Superior temporal gyrus (tissue), 1 donor: ENCODE results near the gene SENP6.
"Not testable (repeated sequence)": the region's sequence is repeated elsewhere in the genome, so short reads cannot be mapped to it uniquely, and the experiment has no call there.

ENCODE experiments used
- DNase-seq: peaks from one replicate; pipeline ENCODE4 v3.0.0-alpha.2; 2016; ENCODE audit errors: extremely low spot score

The SENP6 gene

DNA sequence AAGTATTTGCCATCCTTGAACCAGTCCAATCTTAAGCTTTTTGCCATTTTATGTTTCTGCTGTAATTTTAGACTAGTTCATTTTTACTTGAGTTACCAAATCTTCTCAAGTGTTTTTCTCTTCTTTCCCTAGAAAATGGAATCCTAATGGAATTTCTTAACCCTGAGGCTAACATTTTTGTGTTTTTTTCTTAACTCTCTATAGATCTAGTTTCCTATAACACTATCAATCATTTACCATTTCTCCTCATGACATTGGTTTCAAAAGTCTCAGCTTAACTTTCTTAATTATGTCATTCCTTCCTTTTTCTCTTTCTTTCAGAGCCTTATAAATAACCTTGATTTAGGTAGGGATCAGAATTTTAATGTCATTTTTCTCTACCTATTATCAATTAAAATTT lies 54.8 kb downstream of the SENP6 start:
- DNase-seq, result no peak

DNA sequence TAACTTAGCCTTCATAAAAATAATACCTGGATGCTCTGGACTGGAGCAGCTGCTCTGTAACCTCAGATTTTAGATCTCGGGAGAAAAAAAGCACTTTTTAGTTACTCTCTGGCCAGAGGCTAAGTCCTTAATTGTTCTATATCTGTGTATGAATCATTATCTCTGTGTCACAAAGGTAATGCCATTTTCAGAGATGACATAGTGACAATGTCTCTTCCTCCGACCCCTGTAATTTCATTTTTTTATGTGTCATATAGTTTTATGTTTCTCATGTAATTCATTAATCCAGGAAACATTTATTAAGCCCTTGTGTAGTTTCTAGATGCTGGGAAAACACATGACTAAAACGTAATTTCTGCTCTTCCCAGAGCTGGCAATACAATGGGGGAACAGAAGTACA lies 55.6 kb downstream of the SENP6 start:
- no peak for DNase-seq

DNA sequence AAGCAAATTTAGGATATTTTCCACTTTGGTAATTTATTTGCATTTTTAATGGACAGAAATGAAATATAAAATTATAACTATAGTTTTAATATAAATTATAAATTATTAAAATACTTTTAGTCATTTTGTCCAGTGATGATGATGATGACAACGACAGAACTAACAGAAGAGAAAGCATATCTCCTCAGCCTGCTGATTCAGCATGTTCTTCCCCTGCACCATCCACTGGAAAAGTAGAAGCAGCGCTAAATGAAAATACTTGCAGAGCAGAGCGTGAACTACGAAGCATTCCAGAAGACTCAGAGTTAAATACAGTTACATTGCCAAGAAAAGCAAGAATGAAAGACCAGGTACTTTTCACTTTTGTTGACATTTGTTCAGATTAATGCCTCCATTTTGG lies 64.9 kb downstream of the SENP6 start:
- no peak for DNase-seq

DNA sequence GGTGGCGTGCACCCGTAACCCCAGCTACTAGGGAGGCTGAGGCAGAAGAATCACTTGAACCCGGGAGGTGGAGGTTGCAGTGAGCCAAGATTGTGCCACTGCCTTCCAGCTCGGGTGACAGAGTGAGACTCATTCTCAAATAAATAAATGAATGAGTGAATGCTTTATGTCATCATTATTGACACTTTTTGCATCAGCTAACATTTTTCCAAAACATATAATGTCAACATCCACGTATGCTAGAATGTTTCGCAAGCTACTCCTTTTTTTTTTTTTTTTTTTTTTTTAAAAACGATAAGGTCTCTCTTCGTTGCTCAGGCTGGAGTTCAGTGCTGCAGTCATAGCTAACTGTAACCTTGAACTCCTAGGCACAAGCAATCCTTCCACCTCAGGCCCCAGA lies 72.2 kb downstream of the SENP6 start:
- no peak for DNase-seq

DNA sequence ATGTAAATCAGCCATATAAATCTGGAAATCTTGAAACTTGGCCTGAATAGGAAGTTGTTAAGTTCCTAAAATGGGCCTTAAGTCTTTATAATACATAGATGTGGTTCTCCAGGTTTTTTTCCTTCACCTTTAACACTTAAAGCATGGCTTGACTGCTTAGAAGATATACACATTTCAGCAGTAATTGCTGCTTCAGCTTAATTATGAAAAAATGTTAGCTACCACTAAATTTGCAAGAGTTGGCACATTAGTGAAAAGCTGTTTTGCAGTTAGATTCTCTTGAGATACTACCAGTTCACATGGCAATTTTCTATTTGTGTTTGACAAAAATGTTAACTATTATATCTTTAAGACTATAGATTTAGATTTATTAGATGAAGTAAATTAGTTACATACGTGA lies 74.7 kb downstream of the SENP6 start:
- no peak for DNase-seq

DNA sequence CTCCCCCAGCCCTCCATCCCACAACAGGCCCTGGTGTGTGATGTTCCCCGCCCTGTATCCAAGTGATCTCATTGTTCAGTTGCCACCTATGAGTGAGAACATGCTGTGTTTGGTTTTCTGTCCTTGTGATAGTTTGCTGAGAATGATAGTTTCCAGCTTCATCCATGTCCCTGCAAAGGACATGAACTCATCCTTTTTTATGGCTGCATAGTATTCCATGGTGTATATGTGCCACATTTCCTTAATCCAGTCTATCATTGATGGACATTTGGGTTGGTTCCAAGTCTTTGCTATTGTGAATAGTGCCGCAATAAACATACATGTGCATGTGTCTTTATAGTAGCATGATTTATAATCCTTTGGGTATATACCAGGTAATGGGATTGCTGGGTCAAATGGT lies 80.9 kb downstream of the SENP6 start:
- DNase-seq, result not testable (repeated sequence)

DNA sequence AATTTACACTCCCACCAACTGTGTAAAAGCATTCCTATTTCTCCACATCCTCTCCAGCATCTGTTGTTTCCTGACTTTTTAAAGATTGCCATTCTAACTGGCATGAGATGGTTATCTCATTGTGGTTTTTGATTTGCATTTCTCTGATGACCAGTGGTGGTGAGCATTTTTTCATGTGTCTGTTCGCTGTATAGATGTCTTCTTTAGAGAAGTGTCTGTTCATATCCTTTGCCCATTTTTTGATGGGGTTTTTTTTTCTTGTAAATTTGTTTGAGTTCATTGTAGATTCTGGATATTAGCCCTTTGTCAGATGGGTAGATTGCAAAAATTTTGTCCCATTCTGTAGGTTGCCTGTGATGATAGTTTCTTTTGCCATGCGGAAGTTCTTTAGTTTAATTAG lies 81.3 kb downstream of the SENP6 start:
- not testable (repeated sequence) for DNase-seq

DNA sequence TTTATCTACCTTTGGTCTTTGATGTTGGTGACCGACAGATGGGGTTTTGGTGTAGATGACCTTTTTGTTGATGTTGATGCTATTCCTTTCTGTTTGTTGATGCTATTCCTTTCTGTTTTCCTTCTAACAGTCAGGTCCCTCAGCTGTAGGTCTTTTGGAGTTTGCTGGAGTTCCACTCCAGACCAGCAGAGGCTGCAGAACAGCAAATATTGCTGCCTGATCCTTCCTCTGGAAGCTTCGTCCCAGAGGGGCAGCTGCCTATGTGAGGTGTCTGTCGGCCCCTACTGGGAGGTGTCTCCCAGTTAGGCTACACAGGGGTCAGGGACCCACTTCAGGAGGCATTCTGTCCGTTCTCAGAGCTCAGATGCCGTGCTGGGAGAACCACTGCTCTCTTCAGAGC lies 85.9 kb downstream of the SENP6 start:
- DNase-seq, result not testable (repeated sequence)

DNA sequence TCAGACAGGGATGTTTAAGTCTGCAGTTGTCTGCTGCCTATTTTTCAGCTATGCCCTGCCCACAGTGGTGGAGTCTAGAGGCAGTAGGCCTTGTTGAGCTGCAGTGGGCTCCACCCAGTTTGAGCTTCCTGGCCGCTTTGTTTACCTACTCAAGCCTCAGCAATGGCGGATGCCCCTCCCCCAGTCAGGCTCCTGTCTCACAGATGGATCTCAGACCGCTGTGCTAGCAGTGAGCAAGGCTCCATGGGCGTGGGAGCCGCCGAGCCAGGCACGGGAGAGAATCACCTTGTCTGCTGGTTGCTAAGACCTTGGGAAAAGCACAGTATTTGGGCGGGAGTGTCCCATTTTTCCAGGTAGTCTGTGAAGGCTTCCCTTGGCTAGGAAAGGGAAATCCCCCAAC lies 86.3 kb downstream of the SENP6 start:
- DNase-seq, result not testable (repeated sequence)

DNA sequence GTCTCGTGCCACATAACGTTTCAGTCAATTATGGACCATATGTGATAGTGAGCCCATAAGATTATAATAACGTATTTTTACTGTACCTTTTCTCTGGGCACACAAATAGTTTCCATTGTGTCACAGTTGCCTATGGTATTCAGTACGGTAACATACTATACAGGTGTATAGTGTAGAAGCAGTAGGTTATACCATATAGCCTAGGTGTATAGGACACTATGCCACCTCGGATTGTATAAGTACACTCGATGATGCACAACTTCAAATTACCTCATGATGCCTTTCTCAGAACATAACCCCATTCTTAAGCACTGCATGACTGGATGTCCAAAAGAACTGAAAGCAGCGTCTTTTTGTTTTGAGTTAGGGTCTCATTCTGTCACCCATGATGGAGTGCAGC lies 87.9 kb downstream of the SENP6 start:
- no peak for DNase-seq

DNA sequence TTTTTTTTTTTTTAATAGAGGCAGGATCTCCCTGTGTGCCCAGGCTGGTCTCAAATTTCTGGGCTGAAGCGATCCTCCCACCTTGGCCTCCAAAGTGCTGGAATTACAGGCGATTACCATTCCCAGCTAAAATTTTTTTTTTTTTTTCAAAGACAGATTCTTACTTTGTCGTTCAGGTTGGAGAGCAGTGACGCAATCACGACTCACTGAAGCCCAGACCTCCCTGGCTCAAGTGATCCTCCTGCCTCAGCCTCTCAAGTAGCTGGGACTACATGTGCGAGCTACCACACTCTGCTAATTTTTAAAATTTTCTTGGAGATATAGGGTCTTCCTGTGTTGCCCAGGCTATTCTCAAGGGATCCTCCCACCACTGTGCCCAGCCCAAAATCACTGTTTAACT lies 89.3 kb downstream of the SENP6 start:
- no peak for DNase-seq

DNA sequence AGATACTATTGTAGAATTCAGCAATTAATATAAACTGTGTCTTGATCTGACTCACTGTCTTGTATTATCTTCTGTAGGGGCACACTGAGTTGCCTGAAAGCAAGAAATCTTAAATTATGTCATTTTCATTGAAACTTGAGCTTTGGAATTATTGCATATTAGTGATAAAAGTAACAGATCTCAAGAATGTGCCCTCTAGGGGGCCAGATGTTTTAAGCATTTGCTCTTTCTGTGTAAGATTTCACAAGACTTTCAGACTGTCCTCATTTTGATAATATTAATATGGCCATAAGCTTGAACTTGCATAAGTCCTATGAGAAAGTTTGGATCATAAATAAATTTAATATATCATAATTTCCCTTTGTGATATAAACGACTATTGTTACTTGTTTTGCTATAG lies 91.9 kb downstream of the SENP6 start:
- DNase-seq, result no peak

DNA sequence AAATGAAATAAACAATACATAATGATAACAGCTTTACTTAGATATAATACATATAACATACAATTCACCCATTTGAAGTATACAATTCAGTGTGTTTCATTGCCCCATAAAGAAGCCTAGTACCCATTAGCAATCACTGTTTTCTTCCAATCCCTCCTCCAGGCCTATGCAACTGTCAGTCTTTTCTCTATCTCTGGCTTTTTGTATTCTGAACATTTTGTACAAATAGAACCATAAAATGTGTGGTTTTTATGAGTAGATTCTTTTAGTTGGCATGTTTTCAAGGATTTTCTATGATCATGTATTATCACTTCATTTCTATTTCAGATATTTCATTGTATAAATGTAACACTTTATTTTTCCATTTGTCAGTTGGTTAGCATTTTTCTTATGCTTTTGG lies 92.7 kb downstream of the SENP6 start:
- DNase-seq, result no peak

DNA sequence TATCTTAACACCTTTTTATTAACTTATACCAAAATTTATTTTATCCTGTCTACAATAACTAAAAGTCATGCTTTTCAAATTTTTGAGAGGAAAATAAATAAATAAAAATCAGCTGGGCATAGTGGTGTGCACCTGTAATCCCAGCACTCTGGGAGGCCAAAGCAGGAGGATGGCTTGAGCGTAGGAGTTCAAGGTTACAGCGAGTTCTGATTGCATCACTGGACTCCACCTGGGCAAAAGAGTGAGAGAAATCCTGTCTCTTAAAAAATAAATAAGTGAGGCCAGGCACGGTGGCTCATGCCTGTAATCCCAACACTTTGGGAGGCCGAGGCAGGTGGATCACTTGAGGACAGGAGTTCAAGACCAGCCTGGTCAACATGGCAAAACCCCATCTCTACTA lies 106.7 kb downstream of the SENP6 start:
- DNase-seq, result not testable (repeated sequence)

DNA sequence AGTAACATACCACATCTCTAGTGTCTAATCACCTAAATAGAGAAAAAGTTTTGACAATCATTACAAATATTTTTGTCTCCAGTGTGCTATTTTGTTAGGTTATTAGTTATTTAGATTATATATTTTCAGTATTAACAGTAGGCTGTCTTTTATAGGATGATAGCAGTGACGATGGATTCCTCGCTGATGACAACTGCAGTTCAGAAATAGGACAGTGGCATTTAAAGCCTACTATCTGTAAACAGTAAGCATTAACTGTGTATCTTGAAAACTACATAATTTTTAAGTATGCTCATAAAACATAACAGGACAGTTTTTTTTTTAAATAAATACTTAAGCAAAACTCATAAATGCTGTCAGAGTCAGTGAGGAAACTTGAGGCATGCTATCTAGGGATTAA lies 109.5 kb downstream of the SENP6 start:
- no peak for DNase-seq

DNA sequence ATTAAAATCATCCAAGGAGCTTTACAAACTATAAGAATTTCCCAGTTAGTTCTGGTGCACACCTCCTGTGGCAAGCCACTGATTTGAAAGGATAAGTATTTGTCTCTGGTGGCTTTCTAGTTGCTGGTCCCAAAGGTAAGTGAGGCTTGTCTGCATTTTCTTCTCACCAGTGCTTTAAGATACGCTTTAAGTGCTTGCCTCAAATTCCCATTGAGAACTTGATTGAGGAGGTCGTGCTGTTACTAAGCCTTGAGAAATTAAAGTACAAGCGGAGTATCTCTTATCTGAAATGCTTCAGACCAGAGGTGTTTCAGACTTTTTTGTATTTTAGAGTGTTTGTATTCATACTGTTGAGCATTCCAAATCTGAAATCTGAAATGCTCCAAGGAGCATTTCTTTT lies 117.5 kb downstream of the SENP6 start:
- no peak for DNase-seq

DNA sequence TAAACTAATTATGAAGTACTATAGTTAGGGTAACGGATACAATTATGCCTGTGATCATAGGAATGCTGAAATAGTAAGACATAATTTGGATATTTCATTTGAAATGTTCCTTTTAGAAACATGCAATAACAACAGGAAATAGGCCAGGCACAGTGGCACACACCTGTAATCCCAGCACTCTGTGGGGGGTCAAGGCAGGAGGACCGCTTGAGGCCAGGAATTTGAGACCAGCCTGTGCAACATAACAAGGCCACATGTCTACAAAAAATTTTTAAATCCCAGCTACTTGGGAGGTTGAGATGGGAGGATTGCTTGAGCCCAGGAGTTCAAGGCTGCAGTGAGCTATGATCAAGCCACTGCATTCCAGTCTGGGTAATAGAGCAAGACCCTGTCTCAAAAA lies 121.7 kb downstream of the SENP6 start:
- DNase-seq, result no peak

DNA sequence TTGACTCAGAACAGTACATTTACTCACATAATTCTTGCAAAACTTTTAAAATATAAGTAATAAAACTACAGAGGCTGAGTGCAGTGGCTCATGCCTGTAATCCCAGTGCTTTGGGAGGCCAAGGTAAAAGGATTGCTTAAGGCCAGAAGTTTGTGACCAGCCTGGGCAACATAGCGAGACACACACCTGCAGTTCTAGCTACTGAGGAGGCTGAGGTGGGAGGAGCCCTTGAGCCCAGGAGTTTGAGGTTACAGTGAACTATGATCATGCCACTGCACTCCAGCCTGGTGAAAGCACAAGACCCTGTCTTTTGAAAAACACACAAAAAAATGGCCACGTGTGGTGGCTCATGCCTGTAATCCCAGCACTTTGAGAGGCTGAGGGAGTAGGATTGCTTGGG lies 125.5 kb downstream of the SENP6 start:
- no peak for DNase-seq

DNA sequence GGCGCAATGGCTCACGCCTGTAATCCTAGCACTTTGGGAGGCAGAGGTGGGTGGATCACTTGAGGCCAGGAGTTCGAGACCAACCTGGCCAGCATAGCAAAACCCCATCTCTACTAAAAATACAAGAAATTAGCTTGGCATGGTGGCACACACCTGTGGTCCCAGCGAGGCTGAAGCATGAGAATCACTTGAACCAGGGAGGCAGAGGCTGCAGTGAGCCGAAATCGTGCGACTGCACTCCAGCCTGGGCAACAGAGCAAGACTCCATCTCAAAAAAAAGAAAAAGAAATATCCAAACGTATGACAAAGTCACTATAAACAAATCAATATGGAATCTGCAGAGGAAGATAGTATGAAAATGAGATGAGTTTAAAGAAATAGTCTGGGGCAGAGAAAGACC lies 129.3 kb downstream of the SENP6 start:
- DNase-seq, result not testable (repeated sequence)

DNA sequence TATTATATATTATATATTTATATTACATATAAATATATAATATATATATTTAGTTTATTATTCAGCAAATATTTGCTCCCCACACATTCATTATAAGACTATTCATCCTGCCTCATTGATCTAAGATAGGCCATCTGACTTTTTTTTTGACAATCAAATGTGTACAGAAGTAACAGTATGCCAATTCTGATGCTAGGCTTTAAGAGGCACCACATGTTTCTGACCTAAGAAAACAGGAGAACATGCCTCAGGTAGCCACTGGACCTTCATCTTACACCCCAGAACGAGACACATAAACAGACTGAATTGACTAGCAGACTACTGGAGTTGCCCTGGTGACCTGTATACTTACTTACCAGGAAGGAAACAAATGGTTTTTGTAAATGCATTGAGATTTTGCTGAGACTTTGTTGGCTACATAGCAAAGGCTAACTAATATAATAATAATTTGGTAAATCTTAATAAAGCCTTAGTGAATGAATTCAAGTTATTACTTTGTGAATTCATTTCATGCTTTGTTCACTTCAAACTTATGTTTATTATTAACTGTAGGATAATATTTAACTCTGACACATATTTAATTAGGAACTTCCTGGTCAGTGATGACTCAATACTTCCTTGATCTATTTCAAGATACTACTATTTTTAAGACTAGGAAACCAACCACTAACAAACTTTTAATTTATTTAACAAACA lies 134.0 kb downstream of the SENP6 start:
- no peak for DNase-seq

DNA sequence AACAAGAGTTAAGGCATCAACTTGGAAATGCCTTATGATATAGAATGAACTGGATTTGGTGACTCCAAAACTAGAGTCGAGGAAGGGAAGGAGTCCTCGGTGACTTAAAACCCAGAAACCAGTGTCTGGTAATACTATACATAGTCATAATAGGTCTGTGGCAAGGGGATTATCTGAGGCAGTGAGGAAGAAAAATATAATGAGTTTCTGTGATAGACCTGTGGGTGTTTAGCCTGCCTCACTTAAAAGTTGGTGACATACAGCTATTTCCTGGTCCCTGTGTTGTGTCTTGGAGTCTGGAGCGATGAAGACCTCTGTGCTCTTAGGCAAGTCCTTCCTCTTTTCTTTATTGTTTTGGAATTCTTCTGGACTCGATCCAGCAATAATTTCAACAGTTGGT lies 142.3 kb downstream of the SENP6 start:
- no peak for DNase-seq

DNA sequence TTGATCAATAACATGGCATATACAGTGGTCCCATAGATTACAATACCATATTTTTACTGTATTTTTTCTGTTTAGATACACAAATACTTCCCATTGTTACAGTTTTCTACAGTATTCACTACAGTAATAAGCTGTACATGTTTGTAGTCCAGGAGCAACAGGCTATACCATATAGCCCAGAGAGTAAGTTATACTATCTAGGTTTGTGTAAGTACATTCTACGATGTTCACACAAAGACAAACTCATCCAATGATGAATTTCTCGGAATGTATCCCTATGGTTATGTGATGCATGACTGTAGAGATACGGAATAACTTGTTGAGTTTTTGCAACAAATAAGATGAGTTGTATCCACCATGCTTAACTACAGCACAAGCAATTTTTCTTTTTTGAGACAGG lies 143.7 kb downstream of the SENP6 start:
- DNase-seq, result no peak

DNA sequence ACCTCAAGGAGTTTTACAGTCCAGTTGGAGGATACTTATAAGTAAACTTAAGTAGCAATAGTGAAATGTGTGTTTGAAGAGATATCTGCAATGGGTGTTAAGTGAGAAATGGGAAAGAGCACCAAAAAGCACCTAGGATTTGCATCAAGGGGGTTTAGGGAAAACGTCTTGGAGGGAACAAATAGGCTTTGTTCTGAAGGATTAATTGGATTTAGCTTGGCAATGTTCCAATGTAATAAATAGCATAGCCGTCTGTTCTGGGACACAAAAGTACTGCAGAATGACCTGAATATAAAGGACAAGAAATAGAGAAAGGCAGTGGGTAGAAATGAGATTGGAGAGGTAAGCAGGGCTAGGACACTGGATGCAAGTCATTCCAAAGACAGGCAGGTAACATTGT lies 144.5 kb downstream of the SENP6 start:
- DNase-seq, result no peak
